HG03175 (cell line): ENCODE measurements around the gene DBX2.
"Not testable (repeated sequence)": the region's sequence is repeated elsewhere in the genome, so short reads cannot be mapped to it uniquely, and the experiment has no call there.

Experiments
- ATAC-seq: cut with Tn5 transposase; IDR thresholded peaks from one replicate; pipeline ENCODE4 v1.9.1; 2021; ENCODE audit warnings: mild to moderate bottlenecking, moderate library complexity; ENCODE audit not compliant: unreplicated experiment

Gene DBX2

DNA sequence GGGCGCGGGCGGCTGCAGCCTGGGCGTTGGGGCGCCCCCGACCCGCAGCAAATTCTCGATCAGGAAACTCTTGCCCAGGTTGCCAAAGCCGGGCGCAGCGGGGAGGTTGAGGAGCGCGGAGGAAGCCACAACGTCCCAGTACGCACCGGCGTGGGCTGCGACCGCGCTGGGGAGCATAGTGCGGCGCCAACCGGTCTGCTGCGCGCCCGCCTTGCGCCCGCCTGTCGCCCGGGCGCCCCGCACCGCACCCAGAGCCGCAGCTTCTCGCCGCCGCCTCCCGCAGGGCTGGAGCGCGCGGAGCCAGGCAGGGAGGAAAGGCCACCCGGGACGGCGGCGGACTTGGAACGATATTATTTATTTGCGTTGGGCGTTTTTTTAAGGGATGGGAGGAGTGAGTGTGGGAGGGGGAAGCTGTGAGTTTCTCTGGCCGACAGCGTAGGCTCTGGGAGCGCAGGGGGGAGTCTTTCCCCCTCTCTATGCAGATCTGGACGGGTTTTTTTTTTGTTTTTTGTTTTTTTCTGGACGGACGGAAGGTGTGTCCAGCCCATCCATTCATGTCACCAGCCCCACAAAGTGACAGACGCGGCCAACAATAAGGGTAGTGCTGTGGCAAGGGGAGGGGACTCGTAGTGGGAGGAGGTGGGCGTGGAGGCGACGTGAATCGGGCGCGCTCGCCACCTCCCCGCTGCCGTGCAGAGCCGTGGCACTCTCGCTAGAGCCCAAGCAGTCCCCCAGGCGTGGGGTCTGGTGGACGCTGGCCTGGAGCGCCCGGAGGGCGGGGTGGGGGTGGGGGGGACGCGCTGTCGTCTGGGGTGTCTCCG, at the start of gene DBX2:
DBX2 (minus strand) TSS at position 349 of the 821 bp plus-strand sequence; CDS start at position 177, 172 bp downstream.
- no peak for ATAC-seq

DNA sequence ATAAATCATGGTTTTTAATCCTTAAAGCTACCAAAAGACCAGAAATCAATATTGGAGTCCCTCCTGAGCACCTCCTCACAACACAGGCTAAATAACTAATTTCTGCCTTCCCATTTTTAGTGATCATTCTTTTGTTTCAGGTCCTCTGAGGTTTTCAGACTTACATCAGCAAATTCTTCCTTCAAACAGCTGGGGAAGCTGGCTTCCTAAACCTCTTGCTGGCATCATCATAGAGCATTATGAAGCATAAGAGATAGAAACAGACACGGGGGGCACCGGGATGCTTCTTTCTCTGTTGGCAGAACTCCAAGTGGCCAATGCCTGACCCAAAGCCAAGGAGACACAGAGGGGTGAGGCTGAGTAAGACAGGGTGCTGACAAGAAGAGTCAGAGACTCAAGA, 47.9 kb upstream of the DBX2 start:
- ATAC-seq, result no peak

DNA sequence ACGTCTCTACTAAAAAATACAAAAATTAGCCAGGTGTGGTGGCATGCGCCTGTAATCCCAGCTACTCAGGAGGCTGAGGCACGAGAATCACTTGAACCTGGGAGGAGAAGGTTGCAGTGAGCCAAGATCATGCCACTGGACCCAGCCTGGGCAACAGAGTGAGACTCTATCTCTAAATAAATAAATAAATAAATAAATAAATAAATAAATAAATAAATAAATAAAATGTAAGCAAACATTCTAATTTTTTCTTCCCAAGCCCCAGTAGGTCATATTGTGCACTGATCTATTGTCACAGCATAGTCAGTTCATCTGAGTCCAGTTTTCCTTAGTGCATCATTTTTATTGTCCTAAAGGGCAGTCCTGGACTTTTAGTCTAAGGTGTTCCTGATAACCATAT, 44.5 kb upstream of the DBX2 start:
- not testable (repeated sequence) for ATAC-seq

DNA sequence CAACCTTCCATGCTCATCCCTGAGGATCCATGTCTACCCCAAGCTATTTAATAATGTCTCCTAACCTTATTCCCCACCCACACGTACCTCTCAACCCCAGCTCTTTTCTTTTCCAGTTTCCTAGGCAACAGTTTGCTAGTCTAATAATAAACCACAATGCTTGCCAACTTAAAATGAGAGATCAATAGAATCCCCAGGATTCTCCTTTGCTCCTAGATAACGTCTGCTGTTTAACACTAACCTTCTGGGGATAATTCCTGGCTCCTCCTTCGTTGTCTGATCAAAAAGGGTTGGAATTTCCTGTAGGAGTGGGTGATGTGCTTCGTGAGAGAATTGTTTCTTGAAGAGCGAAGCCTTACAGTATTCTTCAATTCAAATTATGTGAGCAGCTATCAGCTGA, 42.2 kb upstream of the DBX2 start:
- no peak for ATAC-seq

DNA sequence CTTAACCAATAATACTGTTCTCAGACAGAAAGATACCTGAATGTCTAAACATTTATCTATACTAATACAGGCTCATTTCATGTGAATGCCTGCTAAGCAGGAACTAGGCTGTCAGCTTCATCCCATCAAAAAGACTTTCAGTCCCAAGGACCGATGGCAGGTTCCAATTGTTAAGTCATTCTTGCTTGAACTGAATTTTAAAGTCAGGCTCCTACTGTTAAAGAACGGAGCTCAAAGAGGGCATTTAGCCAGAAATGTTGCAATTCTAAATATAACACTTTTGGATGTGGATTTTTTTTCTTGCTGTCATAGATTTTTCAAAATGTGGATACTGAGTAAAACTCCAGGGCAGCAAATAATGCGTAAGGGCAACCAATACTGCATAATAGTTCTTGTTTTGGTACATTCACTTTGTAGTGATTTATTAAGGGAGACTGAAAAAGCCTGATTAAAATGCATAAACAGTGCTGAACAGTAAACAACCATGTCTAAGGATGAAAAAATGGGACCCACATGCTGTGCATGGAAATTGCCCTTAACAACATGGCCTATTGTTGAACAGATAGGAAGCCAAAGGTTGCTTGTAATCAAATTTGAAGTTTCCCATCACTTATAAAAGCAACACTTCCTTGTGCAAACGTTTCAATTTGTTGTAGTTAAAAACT, 38.6 kb upstream of the DBX2 start:
- ATAC-seq, result no peak

DNA sequence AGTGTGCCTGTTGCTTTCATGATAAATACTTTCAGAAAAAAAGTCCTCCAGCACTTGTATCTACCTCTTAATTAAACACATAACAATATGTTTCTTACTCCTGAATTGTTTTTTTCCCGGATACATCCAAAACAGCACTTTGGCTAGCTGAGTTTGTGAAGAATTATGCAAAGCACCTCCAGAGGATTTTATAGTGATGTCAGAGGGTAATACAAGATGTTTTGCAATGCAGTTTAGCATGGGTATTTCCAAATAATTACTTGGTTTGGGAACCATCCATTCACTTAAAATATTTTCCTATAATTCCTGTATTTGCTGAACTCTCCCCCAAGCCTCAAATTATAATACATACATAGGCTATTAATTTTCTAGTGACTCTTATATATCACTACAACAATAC, 37.7 kb upstream of the DBX2 start:
- ATAC-seq, result no peak

DNA sequence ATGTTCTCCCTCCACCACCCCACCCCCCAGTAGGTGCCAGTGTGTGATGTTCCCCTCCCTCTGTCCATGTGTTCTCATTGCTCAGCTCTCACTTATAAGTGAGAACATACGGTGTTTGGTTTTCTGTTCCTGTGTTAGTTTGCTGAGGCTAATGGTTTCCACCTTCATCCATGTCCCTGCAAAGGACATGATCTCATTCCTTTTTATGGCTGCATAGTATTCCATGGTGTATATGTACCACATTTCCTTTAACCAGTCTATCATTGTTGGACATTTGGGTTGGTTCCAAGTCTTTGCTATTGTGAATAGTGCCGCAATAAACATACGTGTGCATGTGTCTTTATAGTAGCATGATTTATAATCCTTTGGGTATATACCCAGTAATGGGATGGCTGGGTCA, 33.3 kb upstream of the DBX2 start:
- ATAC-seq, result not testable (repeated sequence)

DNA sequence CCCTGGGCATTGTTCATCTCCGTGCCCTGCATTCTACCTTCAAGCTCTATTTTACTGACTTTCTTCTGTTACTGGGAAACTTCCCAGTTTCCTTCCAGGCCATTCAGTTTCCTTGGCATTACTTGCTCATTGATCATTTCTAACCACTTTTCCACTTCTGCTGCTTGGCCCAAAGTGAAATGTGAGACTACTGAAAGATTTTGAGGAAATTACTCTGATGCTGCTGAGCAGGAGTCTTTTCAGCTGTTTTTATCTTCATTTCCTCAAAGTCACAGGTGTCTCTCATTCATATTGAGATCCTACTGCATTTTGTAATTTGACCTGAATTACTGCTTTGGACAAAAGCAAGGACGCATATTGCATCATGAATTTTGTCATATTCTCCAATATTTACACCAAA, 26.4 kb upstream of the DBX2 start:
- no peak for ATAC-seq

DNA sequence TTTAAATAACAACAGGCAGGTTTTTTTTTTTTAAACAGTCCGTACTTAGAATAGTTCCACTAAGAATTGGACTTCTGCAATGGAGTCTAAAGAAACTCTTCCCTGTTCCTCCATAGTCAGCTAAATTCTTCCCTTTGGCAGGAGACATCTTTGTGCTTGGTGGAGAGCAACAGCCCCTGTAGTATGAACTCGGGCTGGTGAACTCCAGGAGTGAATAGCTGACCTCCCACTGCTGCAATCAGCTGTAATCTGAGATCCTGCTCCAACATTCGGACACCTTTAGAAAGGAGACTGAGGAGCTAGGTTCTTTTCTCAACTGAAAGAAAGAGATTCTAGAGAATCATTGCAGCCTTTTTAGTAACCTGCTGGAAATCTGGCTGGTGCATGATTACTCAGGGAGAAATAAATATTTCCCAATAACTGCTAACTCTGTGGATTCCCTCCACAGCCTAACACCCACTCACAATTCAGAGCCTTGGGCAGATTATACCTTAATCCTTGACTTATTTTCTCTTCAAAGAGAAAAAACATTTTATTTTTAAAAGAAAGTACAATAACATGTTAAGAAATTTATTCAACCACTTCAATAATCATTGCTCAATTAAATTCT, 25.6 kb upstream of the DBX2 start:
- no peak for ATAC-seq

DNA sequence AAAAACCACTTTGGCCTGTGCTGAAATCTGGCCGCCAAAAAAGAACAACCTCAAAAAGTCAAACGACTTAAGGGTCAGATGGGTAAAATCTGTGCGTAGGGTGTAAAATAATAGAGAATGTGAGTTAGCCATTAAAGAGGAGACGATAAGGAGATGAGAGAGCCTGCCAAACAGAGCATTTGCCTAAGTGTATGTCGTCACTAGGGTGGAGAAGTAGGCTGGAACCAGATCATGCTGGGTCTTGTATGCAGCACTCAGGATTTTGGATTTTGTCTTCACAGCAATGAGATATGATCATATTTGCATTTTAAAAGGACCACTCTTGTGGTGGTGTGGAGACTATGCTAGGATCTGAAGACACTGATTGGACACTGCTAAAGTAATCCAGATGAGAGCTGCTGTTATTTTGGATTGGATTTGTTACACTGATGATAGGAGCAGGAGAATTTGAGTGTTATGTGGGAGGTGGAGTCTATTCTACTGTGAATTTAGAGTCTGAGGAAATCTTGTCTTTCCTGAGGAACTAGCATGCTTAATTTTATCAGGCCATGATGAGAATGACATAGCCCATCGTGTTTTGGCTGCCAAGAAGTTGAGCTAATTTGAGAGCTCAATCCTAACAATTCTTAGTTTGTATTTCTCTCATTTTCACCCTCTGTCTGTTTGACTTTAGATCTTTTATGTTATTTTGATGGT, 24.8 kb upstream of the DBX2 start:
- no peak for ATAC-seq

DNA sequence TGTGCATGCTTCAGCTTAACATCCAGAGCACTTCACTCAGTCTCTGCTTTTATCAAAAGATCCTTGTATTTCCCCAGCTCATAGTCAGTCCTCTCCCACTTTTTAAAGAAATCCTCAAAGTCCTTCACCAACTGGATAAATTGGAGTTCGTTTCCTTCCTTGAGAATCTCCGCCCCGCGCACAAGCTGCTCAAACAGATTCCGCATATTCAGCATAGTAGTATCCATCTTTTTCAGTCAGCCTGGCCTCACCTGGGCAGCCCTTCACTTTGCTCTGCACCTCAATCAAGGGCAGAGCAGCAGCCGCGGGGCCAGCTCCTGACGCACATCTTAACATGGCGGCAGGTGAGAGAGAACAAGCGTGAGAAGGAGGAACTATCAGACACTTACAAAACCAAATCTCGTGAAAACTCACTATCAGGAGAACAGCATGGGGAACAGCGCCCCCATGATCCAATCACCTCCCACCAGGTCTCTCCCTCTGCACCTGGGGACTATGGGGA, 14.3 kb upstream of the DBX2 start:
- no peak for ATAC-seq

DNA sequence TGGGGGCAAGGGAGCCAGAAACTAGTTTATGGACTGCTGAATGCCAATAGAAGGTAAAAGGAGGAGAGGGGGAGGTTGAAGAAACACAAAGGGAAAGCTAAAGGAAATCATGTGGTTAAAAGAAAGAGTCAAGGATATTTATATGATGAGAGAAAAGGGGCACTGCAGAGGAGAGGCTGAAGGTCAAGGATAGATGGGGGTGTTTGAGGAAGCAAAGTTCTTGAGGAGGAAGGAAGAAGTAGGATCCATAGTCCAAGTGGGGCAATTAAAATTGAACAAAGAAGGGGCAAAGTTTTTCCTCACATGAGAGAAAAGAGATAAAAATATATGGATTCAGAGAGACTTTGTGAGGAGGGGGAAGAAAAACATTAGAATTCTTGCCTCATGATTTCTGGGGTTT, 10.1 kb upstream of the DBX2 start:
- ATAC-seq, result no peak

DNA sequence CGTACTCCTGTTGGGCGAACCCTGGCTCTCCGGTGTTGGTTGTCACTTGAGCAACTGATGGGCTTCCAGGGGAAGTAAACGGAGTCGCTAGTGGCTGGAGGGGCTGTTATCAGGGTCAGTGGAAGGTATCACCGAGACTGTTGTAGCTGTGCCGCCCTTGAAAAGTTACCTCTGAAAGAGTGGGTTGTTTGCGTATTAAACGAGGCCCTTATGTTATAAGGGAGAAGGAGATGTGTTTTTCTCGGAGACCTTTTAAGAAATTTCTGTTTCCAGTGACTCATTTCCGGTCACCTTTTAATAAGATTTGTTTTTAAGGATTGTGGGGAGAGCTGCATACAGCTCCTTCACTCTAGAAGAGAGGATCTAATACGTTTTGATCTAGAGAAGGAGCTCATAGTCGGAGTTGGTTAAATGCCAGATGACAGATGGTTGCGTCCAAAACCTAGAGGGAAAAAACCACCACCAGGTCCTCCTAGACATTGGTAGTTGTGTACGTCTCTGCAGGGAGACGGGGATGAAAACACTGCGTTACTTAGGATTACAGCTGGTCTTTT, 750 bp upstream of the DBX2 start:
- ATAC-seq, result no peak

DNA sequence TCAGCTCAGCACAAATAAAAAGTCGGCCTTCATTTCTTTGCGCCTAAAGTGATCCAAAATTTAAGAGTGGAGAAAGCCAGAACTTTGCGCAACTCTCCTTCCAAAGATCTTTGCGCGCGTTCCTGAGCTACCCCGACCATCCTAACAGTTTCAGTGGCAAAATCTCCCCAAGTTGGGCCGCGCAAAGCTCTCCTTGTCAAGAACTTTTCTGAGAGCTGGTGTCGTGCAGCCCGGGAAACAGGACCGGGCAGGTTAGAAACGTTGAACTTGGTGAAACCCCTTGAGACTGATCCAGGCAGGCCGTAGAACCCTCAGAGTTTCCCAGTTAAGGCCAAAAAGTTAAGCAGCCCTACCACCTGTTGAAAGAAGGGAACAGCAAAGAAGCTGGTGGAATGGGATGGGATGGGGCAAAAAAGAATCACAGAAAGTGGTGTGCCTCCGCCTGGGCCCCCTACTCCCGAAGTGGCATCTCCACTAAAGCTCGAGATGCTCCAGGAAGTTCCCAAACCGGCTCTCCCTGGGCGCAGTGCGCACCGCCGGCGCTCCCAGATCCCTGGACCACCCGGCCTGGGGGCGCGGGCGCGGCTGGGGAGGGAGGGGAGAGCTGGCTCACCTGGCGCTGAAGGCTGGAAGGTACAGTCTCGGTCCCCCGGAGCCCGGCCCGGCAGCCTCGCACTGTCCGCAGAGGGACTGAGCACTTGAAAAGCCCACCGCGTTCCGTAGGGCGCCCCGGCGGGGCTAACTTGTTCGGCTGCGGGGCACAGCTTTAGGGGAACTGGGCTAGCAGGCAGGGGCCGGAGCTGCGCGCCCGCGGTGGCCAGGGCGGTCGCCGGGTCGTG, 768 bp downstream of the DBX2 start:
- ATAC-seq, result no peak

DNA sequence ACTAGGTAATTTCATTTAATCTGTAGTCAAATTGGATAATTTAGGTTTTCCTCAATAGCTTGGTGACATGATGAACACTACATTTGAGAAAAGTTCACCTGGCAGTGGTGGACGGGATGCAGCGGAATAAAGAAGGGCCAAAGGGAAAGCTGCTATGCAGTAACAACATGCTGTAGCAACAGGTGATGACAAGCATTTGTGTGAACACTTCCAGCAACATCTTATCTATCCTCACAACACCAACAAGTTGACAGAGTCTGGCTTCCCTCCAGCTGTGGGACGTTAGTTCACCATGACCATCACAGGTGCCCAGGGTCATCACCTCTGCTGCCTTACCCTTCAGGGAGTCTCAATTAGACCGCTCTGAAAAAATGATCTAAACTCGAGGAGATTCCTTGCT, 8.3 kb downstream of the DBX2 start:
- ATAC-seq, result no peak

DNA sequence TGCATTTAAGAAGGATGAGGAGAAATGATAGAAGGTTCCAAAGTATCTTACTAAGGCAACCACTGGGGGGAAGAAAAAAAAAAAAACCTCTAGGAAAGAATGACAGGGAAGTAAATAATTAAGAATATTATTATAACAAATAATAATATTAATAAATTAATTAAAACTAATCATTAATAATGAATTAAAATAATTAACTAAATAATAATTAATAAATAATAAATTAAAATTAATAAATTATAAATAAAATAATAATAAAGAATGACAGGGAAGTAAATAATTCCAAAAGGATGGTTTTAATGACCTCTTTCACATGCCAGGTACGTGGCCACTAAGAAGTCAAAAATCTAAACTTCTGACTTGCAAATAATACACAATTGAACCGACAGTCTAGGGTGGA, 9.9 kb downstream of the DBX2 start:
- no peak for ATAC-seq

DNA sequence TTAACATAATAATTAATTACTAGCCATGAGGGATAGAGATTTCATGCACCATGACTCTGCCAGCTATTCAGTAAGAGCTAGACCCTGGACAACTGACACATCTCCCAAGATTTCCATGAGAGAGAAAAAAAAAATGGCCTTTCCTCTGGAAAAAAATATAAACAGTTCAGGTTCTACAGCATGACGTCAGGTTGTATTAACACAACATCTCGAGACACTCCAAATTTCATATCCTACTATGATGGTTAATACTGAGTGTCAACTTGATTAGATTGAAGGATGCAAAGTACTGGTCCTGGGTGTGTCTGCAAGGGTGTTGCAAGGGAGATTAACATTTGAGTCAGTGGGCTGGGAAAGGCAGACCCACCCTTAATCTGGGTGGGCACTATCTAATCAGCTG, 11.1 kb downstream of the DBX2 start:
- no peak for ATAC-seq

DNA sequence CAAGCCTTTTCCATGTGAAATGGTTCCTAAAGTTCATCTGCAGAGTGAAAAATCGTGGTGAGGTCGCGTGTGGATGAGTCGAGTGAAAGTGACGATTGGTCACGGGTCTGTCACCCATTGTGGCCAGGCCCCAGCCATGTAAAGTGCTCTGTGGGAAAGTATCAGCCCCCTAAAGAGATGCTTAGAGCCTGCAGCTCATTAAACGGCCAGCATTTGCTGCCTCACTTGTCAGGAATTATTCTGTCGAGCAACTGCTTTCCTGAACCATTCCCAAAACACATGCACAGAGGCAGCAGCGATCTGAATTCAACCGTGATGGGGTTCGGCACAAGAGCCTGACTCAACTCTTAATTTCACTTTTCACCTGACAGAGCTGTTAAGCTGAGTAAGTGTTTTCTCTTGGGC, 16.0 kb downstream of the DBX2 start:
- no peak for ATAC-seq

DNA sequence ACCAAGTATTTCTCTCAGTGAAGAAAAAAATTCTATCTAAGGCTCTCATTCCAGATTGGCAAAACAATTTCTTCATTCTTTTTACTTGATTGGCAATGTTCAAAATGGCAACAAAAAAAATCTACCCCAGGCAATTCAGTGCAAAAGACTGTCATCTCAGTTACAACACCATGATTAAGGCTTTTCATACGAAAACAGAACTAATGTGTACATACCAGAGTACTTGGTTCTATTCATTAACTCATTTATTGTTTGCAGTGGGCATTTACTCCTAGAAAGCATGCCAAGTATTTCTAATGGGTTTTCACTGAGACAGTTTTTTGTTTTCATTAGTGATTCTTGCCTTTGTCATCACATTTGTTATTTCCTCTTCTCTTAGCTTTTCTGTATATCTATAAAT, 33.0 kb downstream of the DBX2 start:
- ATAC-seq, result no peak

DNA sequence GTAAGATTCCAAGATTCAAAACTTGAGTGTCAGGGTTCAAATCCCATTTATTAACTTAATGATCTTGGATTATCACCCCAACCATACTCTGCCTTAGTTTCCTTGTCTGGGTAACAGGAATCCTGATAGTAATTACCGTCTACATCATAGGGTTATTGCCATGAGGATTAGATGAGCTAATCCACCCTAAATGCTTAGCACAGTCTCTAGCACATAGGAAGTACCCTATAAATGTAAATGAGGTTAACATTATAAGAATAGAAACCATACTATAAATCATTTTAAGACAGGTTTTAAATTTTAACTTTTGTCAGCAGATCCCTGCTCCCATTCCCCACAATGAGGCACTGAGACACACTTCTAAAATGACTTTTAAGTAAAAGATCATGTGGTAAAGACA, 36.5 kb downstream of the DBX2 start:
- ATAC-seq, result no peak
